Measurements from ENCODE around the gene ETV6. TPM values are rescaled to one million over a fixed set of nuclear protein-coding genes. Genes with fewer than 3 reads are reported as not detected.

Gene ETV6
- total and polyA plus RNA-seq, 2 of the 8 experiments (the other 6 are each of a cell fraction or from before 2014, with no cell fraction given): 5.5 to 23.9 TPM

DNA sequence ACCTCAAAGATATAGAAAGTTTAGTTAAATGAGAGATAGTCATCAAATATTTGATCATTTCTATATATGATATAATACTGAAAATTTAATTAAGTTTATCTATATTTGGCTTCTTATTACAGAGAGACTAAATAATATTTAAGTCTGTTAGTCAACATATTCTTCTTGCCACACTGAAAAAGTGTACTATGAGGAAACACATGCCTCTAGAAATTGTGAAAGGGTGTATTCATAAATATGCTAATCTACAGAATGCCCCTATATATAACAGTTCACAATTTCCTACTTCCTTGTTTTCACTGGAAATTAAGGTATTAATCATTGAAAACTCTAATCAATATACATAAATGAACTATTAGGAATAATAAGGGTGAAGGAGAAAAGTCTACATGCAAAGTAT is 31.4 kb upstream of the ETV6 start (continued):
- TF ChIP-seq SP2 (IDR thresholded peaks at IDR 0.05; ENCODE audit: low read length): no peak
- no peak for TF ChIP-seq NRF1 (IDR thresholded peaks at IDR 0.05; ENCODE audit: low read depth, low read length)

Measured in H1 (cell line).